Activated CD4-positive, alpha-beta T cell treated with anti-CD3 and anti-CD28 coated beads for 36 hours (primary cell): ENCODE measurements around the gene ARL2. TPM values are rescaled to one million over a fixed set of nuclear protein-coding genes. Genes with fewer than 3 reads are reported as not detected.
A peak's percentile ranks its signal among the peaks of the same experiment; 100 is the strongest.

ENCODE experiments used
- ATAC-seq: fragments of 200-7000 bp; cut with Tn5 transposase; one replicate; pipeline ENCODE4 v1.10.0; 2021; ENCODE audit warnings: mild to moderate bottlenecking, moderate library complexity
- CTCF ChIA-PET: fragments of 350-600 bp; sonication (Branson Sonifier 250); formaldehyde crosslinking; loops from one replicate; lab custom pipeline; 2021; ENCODE audit warnings: antibody characterized with exemption; lab: Charles Lee
- POLR2A ChIA-PET: fragments of 350-600 bp; sonication (Branson Sonifier 250); formaldehyde crosslinking; loops from one replicate; lab custom pipeline; 2021; ENCODE audit warnings: antibody characterized with exemption, inconsistent platforms; lab: Charles Lee
- DNase-seq: peaks from one replicate; pipeline ENCODE4 v3.0.0-alpha.2; 2020
- H3K27ac Mint-ChIP-seq: one replicate; pipeline ENCODE4 v1.8.0; 2021; ENCODE audit warnings: mixed read lengths
- H3K27me3 Mint-ChIP-seq: one replicate; pipeline ENCODE4 v1.8.0; 2021; ENCODE audit warnings: mixed read lengths
- H3K36me3 Mint-ChIP-seq: one replicate; pipeline ENCODE4 v1.8.0; 2021; ENCODE audit warnings: low read depth, mixed read lengths
- H3K4me1 Mint-ChIP-seq: one replicate; pipeline ENCODE4 v1.8.0; 2021; ENCODE audit warnings: mixed read lengths
- H3K4me3 Mint-ChIP-seq: one replicate; pipeline ENCODE4 v1.8.0; 2021; ENCODE audit warnings: mild to moderate bottlenecking, moderate library complexity, mixed read lengths
- H3K9me3 Mint-ChIP-seq: one replicate; pipeline ENCODE4 v1.8.0; 2021; ENCODE audit warnings: low read depth, mixed read lengths
- intact Hi-C, 2 experiments: fragments of 100-400 bp; cut with DNase I in 1 of 2; cut with micrococcal nuclease in 1 of 2; formaldehyde crosslinking; loops; one replicate each; pipeline versions ENCODE4 v1.14.2 to v1.15.1; 2022 to 2024; cut with DNase I, micrococcal nuclease
- total RNA-seq, 2 experiments: library from RNA; stranded (reverse); gene quantifications; one replicate each; pipeline ENCODE4 v1.2.3, GENCODE V29; 2021

ARL2 gene
- total RNA-seq, 2 experiments from 2014 or later: 89.6 to 109 TPM

DNA sequence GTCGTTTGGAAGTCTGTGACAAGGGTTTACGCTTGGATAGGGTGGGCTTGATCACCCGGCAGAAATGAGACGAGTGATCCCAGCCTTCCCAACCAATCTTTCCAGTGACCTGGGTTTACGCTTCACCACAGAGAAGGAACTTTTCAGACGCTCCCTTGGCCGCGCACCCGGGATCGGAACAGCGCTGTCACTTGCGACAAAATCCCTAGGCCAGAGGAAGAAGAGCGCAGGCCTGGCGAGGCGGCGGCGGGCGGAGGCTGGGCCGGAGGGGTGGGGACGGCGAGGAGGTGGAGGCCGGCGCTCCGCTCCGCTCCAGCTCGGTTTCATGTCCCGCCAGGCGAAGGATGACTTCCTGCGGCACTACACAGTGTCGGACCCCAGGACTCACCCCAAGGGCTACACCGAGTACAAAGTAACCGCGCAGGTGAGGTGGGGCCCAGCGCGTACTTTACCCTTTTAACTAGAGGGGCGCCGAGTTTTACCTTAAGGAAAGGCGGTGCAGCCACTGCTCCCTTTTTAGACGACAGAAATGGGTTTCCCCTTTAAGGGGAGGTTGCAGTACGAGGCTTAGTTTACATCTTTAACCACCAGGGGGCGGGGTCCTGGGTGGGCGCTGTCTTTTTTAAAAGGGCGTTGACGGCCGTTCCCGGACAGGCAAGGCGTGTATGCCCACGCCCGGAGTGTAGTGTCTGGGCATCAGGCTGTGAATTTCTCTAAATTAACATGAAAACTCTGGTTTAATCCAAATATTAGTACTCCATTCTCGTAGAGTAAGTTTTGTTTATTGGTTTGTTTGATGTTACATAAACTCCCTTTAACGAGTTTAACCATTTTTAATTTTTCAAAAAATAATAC, 13.5 kb downstream of the ARL2 start, which contains the start of gene SNX15:
TSS of gene SNX15 (plus strand) at position 227 of the 855 bp plus-strand sequence. CDS start at position 326, 99 bp downstream.
- POLR2A ChIA-PET: no interaction called here
- Mint-ChIP-seq H3K9me3 (no peaks in the 10 kb centered on the region), H3K4me1 (peaks cover 21% of the 10 kb centered on the region), H3K4me3 (peak within 1 kb of the TSS; percentile 73), H3K27ac (peak within 1 kb of the TSS; percentile 86), H3K36me3 (no peaks in the 10 kb centered on the region), H3K27me3 (no peaks in the 10 kb centered on the region)
- DNase-seq (peak; percentile 94), ATAC-seq (peak; percentile 91)
- intact Hi-C loops: loop anchor here (1.0 kb wide), 14 partner anchors 13 to 588 kb away; partner anchors contain the start of genes ARL2 (in 2 of the 2), PPP2R5B (in 2 of the 2), ATG2A (in 1 of the 2) and CDCA5 (in 1 of the 2)
- CTCF ChIA-PET: interaction anchor here (0.7 to 5.9 kb wide), 7 partner anchors 9 to 211 kb away, joined by 3 to 41 read pairs (median 4); partner anchors contain the start of genes ARL2 and MAJIN

DNA sequence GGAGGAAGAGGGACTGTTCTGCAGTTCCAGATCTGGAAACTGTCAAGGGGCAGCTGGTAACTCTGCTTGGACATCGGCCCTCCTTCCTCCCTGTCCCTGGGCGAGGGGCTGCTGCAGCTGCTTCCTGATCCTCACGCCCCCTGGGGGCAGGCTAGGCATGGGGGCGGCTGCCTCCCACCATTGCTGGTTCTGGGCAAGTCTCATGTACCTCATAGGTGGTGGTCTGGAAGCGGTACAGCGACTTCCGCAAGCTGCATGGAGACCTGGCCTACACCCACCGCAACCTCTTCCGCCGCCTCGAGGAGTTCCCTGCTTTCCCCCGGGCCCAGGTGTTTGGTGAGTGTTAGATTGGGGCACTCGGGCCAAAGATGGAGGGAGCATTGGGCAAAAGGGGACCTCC, 18.3 kb downstream of the ARL2 start:
- DNase-seq (no peak), ATAC-seq (no peak)
- intact Hi-C loops: no loop called here
- no peak overlapping the region for H3K4me3 Mint-ChIP-seq
- CTCF ChIA-PET: no interaction called here
- H3K9me3 Mint-ChIP-seq: no peaks in the 10 kb centered on the region
- H3K27ac Mint-ChIP-seq: no peak overlapping the region
- H3K4me1 Mint-ChIP-seq: peaks cover 15% of the 10 kb centered on the region
- POLR2A ChIA-PET: no interaction called here
- H3K27me3 Mint-ChIP-seq: no peaks in the 10 kb centered on the region
- H3K36me3 Mint-ChIP-seq: no peaks in the 10 kb centered on the region

DNA sequence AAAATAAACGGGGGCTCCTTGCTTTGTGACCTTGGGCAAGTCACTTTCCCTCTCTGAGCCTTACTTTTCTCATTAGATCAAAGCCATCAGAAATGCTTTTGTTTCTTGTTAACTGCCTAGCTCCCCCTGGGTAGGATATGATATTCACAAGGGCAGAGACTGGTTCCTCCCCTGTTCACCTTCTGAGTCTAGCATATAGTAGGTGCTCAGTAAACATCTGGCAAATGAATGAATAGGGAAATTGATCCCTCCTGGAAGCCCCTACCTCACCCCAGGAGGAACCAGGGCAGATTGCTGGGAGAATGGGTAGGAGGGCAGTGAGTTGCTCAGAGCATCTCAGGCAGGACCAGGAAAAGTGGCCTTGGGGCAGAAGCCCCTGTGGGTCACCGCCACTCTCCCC, 20.5 kb downstream of the ARL2 start:
- Mint-ChIP-seq H3K27ac (no peak overlapping the region), H3K4me3 (no peak overlapping the region), H3K9me3 (no peaks in the 10 kb centered on the region), H3K27me3 (no peaks in the 10 kb centered on the region), H3K4me1 (no peaks in the 10 kb centered on the region), H3K36me3 (no peaks in the 10 kb centered on the region)
- CTCF ChIA-PET: no interaction called here
- ATAC-seq: no peak
- POLR2A ChIA-PET: interaction anchor here (0.6 kb wide), 1 partner anchor 79 kb away, joined by 3 read pairs; no protein-coding TSS in a partner anchor
- intact Hi-C loops: no loop called here
- DNase-seq: no peak

- ChIA-PET CTCF (no interaction called here), POLR2A (no interaction called here)
- H3K27me3 Mint-ChIP-seq: no peaks in the 10 kb centered on the region
- H3K36me3 Mint-ChIP-seq: no peaks in the 10 kb centered on the region
- intact Hi-C loops: no loop called here
- H3K4me1 Mint-ChIP-seq: peaks cover 1% of the 10 kb centered on the region
- no peak overlapping the region for H3K4me3 Mint-ChIP-seq
- no peak for DNase-seq
- no peak overlapping the region for H3K27ac Mint-ChIP-seq
- no peak for ATAC-seq
- H3K9me3 Mint-ChIP-seq: no peaks in the 10 kb centered on the region
These were observed 21.6 kb downstream of the ARL2 start for GRCh38 chr11:65035579-65035978.

DNA sequence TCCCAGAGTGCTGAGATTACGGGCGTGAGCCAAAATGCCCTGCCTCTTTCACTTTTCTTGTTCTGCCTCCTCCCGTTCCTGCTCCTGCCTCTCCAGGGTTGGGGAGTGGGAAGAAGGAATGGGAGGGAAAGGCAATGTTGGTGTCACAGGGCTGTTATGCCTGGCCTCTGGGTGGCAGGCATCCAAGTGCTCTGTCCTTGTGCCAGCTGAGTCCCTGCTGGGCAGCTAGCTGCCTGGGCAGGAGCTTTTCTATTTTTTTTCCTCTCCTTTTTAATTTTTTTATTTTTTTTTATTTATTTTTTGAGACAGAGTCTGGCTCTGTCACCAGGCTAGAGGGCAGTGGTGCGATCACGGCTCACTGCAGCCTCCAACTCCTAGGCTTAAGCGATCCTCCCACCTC, 23.0 kb downstream of the ARL2 start:
- ATAC-seq (no peak), DNase-seq (no peak)
- no peaks in the 10 kb centered on the region for H3K36me3 Mint-ChIP-seq
- H3K4me1 Mint-ChIP-seq: peaks cover 5% of the 10 kb centered on the region
- intact Hi-C loops: no loop called here
- POLR2A ChIA-PET: interaction anchor here (0.7 kb wide), 1 partner anchor 38 kb away, joined by 3 read pairs; no protein-coding TSS in a partner anchor
- CTCF ChIA-PET: interaction anchor here (0.8 to 1.7 kb wide), 4 partner anchors 9 to 293 kb away, joined by 3 to 7 read pairs (median 4); partner anchors contain the start of gene SNX15
- no peak overlapping the region for H3K27ac Mint-ChIP-seq
- no peaks in the 10 kb centered on the region for H3K27me3 Mint-ChIP-seq
- H3K9me3 Mint-ChIP-seq: no peaks in the 10 kb centered on the region
- no peak overlapping the region for H3K4me3 Mint-ChIP-seq

DNA sequence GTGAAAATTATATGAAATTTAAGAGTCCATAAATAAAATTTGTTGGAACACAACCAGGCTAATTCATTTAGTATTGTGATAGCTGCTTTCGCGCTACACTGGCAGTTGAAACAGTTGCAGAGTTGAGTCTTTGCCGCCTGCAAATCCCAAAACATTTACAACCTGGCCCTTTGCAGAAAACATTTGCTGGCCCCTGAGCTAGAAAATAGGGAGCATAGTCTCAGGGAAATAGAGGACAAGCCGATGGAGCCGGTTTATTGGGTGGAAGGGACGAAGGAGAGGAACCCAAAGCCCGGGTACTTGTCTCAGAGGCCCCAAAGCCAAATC, 26.5 kb downstream of the ARL2 start:
- Mint-ChIP-seq H3K36me3 (peaks cover 6% of the 10 kb centered on the region), H3K27me3 (no peaks in the 10 kb centered on the region), H3K27ac (peak overlapping the region; percentile 95), H3K9me3 (no peaks in the 10 kb centered on the region), H3K4me3 (peak overlapping the region; percentile 86), H3K4me1 (peaks cover 15% of the 10 kb centered on the region)
- DNase-seq: no peak
- ATAC-seq: no peak
- intact Hi-C loops: loop anchor here (1.0 to 5.0 kb wide), 8 partner anchors 13 to 724 kb away; partner anchors contain the start of genes SNX15 (in 2 of the 2), CDCA5 (in 1 of the 2), PPP2R5B (in 1 of the 2) and TIGD3 (in 1 of the 2)
- ChIA-PET POLR2A (interaction anchor here (0.8 kb wide), 1 partner anchor 26 kb away, joined by 3 read pairs; no protein-coding TSS in a partner anchor), CTCF (interaction anchor here (0.9 to 1.4 kb wide), 3 partner anchors 11 to 59 kb away, joined by 3 to 6 read pairs (median 4); no protein-coding TSS in a partner anchor)

- ChIA-PET POLR2A (interaction anchor here (0.8 kb wide), 1 partner anchor 27 kb away, joined by 3 read pairs; no protein-coding TSS in a partner anchor), CTCF (interaction anchor here (0.9 to 1.4 kb wide), 4 partner anchors 11 to 59 kb away, joined by 3 to 6 read pairs (median 4); no protein-coding TSS in a partner anchor)
- peak within 1 kb of the TSS; percentile 95 for H3K27ac Mint-ChIP-seq
These were observed 27.1 kb downstream of the ARL2 start, which contains the start of gene SAC3D1 for GRCh38 chr11:65040847-65041622. TSS of gene SAC3D1 (plus strand) at chr11:65041210. CDS start at chr11:65041293, 83 bp downstream.

GRCh38 chr11:65042891-65043290, 28.9 kb downstream of the ARL2 start:
- POLR2A ChIA-PET: interaction anchor here (0.6 kb wide), 1 partner anchor 202 kb away, joined by 4 read pairs; no protein-coding TSS in a partner anchor
- ATAC-seq: no peak
- CTCF ChIA-PET: no interaction called here
- H3K27ac Mint-ChIP-seq: no peak overlapping the region
- H3K36me3 Mint-ChIP-seq: peaks cover 6% of the 10 kb centered on the region
- intact Hi-C loops: loop anchor here in 1 of 2 experiments (5.0 kb wide), 1 partner anchor 39 kb away; the partner anchor contains the start of genes CDCA5 and ZFPL1
- no peak for DNase-seq
- no peaks in the 10 kb centered on the region for H3K9me3 Mint-ChIP-seq
- peak overlapping the region; percentile 86 for H3K4me3 Mint-ChIP-seq
- H3K27me3 Mint-ChIP-seq: no peaks in the 10 kb centered on the region
- H3K4me1 Mint-ChIP-seq: peaks cover 30% of the 10 kb centered on the region

More at GRCh38 chr11:65040847-65041622, 27.1 kb downstream of the ARL2 start, which contains the start of gene SAC3D1:
- peak; percentile 95 for ATAC-seq
- peak; percentile 96 for DNase-seq
- Mint-ChIP-seq H3K4me3 (peak within 1 kb of the TSS; percentile 86), H3K4me1 (peaks cover 17% of the 10 kb centered on the region), H3K27me3 (no peaks in the 10 kb centered on the region), H3K36me3 (peaks cover 6% of the 10 kb centered on the region), H3K9me3 (no peaks in the 10 kb centered on the region)
- intact Hi-C loops: loop anchor here (1.0 to 5.0 kb wide), 20 partner anchors 14 to 724 kb away; partner anchors contain the start of genes CDCA5 (in 2 of the 2), SNX15 (in 2 of the 2), ZFPL1 (in 2 of the 2) and ZNHIT2 (in 2 of the 2)

DNA sequence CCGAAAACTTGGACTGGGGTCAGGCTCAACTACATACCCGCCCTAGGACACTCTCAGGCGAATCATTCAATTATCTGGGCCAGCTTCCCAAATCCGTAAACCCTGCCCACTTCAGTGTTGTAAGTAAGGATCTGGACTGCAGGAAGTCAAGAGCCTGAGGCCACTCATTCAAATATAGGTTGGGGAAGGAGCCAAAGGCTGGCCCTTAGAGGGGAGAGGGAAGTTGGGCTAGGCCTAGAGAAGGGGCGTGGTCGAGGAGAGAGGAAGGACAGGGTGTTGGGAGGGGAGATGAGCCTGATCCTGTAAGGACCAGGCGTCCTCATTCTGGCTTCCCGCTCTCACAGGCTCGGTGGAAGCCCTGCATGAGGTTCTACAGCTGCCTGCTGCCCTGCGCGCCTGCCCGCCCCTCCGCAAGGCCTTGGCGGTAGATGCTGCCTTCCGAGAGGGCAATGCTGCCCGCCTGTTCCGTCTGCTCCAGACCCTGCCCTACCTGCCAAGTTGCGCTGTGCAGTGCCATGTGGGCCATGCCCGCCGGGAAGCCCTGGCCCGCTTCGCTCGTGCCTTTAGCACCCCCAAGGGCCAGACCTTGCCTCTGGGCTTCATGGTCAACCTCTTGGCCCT, 30.0 kb downstream of the ARL2 start:
- Mint-ChIP-seq H3K27me3 (no peaks in the 10 kb centered on the region), H3K4me1 (peaks cover 34% of the 10 kb centered on the region), H3K4me3 (no peak overlapping the region), H3K36me3 (peaks cover 6% of the 10 kb centered on the region), H3K27ac (no peak overlapping the region), H3K9me3 (no peaks in the 10 kb centered on the region)
- ATAC-seq (no peak), DNase-seq (no peak)
- ChIA-PET POLR2A (no interaction called here), CTCF (no interaction called here)
- intact Hi-C loops: loop anchor here in 1 of 2 experiments (5.0 kb wide), 1 partner anchor 38 kb away; the partner anchor contains the start of genes CDCA5 and ZFPL1

- Mint-ChIP-seq H3K27me3 (no peaks in the 10 kb centered on the region), H3K4me1 (peaks cover 34% of the 10 kb centered on the region), H3K9me3 (no peaks in the 10 kb centered on the region), H3K36me3 (peaks cover 6% of the 10 kb centered on the region), H3K4me3 (no peak overlapping the region), H3K27ac (no peak overlapping the region)
- ATAC-seq: no peak
- CTCF ChIA-PET: no interaction called here
- POLR2A ChIA-PET: no interaction called here
- DNase-seq: no peak
- intact Hi-C loops: no loop called here
These were observed 31.1 kb downstream of the ARL2 start for GRCh38 chr11:65045061-65045460.
